NB4 (cell line): ENCODE measurements around the gene PMAIP1.

Experiments used
- DNase-seq: peaks from one replicate; pipeline ENCODE4 v3.0.0; 2010; ENCODE audit warnings: low read depth
- H3K4me3 ChIP-seq: one replicate; pipeline ENCODE4 v1.5.1; 2011; ENCODE audit warnings: mild to moderate bottlenecking, low read depth, low read length, moderate library complexity
- MYC ChIP-seq: IDR thresholded peaks from 2 replicates; pipeline ENCODE4 v1.6.1; 2011; ENCODE audit warnings: low read depth, low read length
- POLR2A ChIP-seq: IDR thresholded peaks from 2 replicates; pipeline ENCODE4 v1.6.1; 2011; ENCODE audit warnings: mild to moderate bottlenecking; ENCODE audit not compliant: insufficient read length; ENCODE audit errors: extremely low read depth
- TF ChIP-seq, protein P1 (sequence below): IDR thresholded peaks from one replicate; pipeline ENCODE4 v1.5.1; 2012; ENCODE audit warnings: low read depth, low read length
- TF ChIP-seq, protein P2 (sequence below): IDR thresholded peaks from 2 replicates; pipeline ENCODE4 v1.6.1; 2011; ENCODE audit warnings: low read depth, low read length

The PMAIP1 gene

GRCh38 chr18:59940068-59940467, 40.3 kb downstream of the PMAIP1 start:
- TF ChIP-seq, protein P1, sequence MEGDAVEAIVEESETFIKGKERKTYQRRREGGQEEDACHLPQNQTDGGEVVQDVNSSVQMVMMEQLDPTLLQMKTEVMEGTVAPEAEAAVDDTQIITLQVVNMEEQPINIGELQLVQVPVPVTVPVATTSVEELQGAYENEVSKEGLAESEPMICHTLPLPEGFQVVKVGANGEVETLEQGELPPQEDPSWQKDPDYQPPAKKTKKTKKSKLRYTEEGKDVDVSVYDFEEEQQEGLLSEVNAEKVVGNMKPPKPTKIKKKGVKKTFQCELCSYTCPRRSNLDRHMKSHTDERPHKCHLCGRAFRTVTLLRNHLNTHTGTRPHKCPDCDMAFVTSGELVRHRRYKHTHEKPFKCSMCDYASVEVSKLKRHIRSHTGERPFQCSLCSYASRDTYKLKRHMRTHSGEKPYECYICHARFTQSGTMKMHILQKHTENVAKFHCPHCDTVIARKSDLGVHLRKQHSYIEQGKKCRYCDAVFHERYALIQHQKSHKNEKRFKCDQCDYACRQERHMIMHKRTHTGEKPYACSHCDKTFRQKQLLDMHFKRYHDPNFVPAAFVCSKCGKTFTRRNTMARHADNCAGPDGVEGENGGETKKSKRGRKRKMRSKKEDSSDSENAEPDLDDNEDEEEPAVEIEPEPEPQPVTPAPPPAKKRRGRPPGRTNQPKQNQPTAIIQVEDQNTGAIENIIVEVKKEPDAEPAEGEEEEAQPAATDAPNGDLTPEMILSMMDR, result no peak
- TF ChIP-seq POLR2A (no peak), MYC (no peak)
- TF ChIP-seq, protein P2, sequence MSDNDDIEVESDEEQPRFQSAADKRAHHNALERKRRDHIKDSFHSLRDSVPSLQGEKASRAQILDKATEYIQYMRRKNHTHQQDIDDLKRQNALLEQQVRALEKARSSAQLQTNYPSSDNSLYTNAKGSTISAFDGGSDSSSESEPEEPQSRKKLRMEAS, result no peak
- no peak for DNase-seq
- no peak overlapping the region for H3K4me3 ChIP-seq

GRCh38 chr18:59941331-59941730, 41.5 kb downstream of the PMAIP1 start:
- no peak for DNase-seq
- no peak overlapping the region for H3K4me3 ChIP-seq
- TF ChIP-seq POLR2A, result no peak
- TF ChIP-seq, protein P1, result no peak
- TF ChIP-seq MYC, result no peak
- TF ChIP-seq, protein P2, result no peak

DNA sequence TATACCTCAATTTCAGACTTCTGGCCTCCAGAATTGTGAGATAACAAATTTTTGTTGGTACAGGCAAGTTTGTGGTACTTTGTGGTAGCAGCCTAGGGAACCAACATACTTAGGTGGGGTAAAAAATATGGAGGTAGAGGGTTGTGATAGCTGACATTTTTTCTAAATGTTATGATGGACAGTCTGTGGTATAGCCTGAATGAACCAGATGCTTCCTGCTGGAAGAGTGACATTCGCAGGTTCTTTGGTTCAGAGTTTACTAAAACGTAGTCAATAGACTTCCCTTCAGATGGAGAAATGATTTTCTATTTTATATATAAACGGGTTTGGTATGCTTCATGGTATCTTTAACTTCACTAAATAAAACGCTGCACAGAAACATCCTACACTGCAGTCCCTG, 42.8 kb downstream of the PMAIP1 start:
- DNase-seq, result no peak
- no peak overlapping the region for H3K4me3 ChIP-seq
- TF ChIP-seq MYC (no peak), POLR2A (no peak)
- TF ChIP-seq, protein P1, result no peak
- TF ChIP-seq, protein P2, result no peak

- DNase-seq, result no peak
- TF ChIP-seq, protein P1, result no peak
- no peak overlapping the region for H3K4me3 ChIP-seq
These were observed 45.7 kb downstream of the PMAIP1 start for GRCh38 chr18:59945544-59945943.

DNA sequence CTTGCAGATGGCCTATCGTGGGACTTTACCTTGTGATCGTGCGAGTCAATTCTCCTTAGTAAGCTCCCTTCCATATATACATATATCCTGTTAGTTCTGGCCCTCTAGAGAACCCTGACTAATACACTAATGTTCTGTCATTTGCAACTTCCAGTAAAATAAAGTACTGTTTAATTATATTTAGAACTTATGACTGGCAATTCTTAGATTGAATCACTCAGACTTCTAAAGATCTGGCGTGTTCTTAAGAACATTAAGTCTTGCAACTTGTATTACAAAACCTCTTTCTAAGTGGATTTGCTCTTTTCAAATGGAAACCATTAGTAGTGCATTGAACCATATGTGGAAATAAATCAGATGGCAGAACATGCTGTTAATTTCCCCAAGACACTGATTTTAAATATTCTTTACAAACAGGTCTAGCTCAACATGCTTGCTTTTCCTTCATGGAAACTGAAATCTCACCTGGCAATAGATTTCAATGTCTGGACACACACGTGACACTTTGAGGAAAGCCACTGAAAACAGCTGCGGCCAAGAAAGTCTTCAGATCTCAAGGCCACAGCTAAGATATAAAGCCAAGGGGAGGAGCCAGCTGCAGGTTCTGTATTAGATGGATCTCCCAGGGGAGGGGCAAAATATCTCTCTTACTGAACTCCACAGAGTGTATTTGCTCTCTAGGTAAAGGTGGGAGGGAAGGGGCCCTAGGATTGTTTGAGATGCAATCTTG, 50.6 kb downstream of the PMAIP1 start:
- no peak for DNase-seq

More for the DNA sequence above, 50.6 kb downstream of the PMAIP1 start:
- H3K4me3 ChIP-seq, result no peak overlapping the region
- TF ChIP-seq, protein P1, result no peak
- no peak for TF ChIP-seq POLR2A
- no peak for TF ChIP-seq MYC
- TF ChIP-seq, protein P2, result no peak
